ENCODE data around the gene KPNA6. TPM values are rescaled to one million over a fixed set of nuclear protein-coding genes. Genes with fewer than 3 reads are reported as not detected.
"Not testable (repeated sequence)": the region's sequence is repeated elsewhere in the genome, so short reads cannot be mapped to it uniquely, and the experiment has no call there.

Gene KPNA6
- total and polyA plus RNA-seq, 2 donors from 2014 or later = 10.6 to 66.9 TPM

DNA sequence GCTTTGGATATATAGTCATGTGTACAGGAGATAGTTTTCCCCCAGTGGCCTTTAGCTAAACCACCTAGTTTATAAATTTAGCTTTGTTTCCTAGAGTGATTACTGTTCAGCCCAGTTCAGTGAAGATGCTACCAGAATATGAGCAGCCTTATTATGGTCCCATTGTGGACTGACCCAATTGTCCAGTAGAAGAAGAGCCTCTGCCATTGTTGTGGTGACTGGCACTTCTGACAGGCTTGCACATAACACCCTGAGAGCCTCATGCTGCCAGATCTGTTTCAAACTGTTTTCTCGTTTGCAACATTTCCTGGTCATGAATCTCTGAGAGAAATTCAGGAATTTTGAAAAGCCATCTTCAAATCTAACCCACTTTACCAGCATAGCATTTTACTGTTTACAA is 20.6 kb downstream of the KPNA6 start:
- Histone ChIP-seq H3K4me3 (ENCODE audit: low read length in 3 of 3) (no peak overlapping the region), H3K27ac (ENCODE audit: low read depth in 2 of 2, low read length in 2 of 2) (no peak overlapping the region), H3K27me3 (ENCODE audit: control insufficient read depth, insufficient read depth, low read length) (no peaks in the 10 kb centered on the region), H3K4me1 (ENCODE audit: control insufficient read depth in 2 of 3, insufficient read depth in 2 of 3, low read depth in 1 of 3, low read length in 3 of 3) (peaks cover 0 to 3% (median 0%) of the 10 kb centered on the region in 3 donors), H3K9ac (ENCODE audit: low read length in 3 of 3) (no peak overlapping the region), H3K36me3 (ENCODE audit: control insufficient read depth in 2 of 3, insufficient read depth in 3 of 3, low read length in 3 of 3) (peaks cover 0 to 2% (median 2%) of the 10 kb centered on the region in 3 donors), H3K9me3 (ENCODE audit: control insufficient read depth in 2 of 3, insufficient read depth in 1 of 3, low read length in 3 of 3) (no peaks in the 10 kb centered on the region)
- DNase-seq (no peak), FAIRE-seq (no peak)
- intact Hi-C loops (cut with DNase I) = no loop called here
- TF ChIP-seq, protein P1, sequence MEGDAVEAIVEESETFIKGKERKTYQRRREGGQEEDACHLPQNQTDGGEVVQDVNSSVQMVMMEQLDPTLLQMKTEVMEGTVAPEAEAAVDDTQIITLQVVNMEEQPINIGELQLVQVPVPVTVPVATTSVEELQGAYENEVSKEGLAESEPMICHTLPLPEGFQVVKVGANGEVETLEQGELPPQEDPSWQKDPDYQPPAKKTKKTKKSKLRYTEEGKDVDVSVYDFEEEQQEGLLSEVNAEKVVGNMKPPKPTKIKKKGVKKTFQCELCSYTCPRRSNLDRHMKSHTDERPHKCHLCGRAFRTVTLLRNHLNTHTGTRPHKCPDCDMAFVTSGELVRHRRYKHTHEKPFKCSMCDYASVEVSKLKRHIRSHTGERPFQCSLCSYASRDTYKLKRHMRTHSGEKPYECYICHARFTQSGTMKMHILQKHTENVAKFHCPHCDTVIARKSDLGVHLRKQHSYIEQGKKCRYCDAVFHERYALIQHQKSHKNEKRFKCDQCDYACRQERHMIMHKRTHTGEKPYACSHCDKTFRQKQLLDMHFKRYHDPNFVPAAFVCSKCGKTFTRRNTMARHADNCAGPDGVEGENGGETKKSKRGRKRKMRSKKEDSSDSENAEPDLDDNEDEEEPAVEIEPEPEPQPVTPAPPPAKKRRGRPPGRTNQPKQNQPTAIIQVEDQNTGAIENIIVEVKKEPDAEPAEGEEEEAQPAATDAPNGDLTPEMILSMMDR (IDR thresholded peaks at IDR 0.05; ENCODE audit: borderline replicate concordance, extremely low read depth, insufficient read depth) = no peak

DNA sequence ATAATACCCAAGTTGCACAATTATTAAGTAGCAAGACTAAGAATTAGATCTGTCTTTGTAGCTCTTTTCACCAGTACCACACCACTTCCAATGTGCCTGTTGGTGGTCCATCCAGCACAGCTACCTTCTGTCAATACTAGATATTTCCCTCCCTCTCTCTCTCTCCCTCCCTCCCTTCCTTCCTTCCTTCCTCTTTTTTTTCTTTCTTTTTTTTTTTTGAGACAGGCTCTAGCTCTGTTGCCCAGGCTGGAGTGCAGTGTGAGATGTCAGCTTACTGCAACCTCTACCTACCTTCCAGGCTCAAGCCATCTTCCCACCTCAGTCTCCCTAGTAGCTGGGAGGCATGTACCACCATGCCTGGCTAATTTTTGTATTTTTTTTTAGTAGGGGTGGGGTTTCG is 21.1 kb downstream of the KPNA6 start:
- Histone ChIP-seq H3K36me3 (ENCODE audit: control insufficient read depth in 2 of 3, insufficient read depth in 3 of 3, low read length in 3 of 3) (peaks cover 0 to 2% (median 2%) of the 10 kb centered on the region in 3 donors), H3K4me1 (ENCODE audit: control insufficient read depth in 2 of 3, insufficient read depth in 2 of 3, low read depth in 1 of 3, low read length in 3 of 3) (peaks cover 0 to 3% (median 0%) of the 10 kb centered on the region in 3 donors), H3K4me3 (ENCODE audit: low read length in 3 of 3) (no peak overlapping the region), H3K9me3 (ENCODE audit: control insufficient read depth in 2 of 3, insufficient read depth in 1 of 3, low read length in 3 of 3) (no peaks in the 10 kb centered on the region), H3K27ac (ENCODE audit: low read depth in 2 of 2, low read length in 2 of 2) (no peak overlapping the region), H3K9ac (ENCODE audit: low read length in 3 of 3) (no peak overlapping the region), H3K27me3 (ENCODE audit: control insufficient read depth, insufficient read depth, low read length) (no peaks in the 10 kb centered on the region)
- FAIRE-seq (no peak), DNase-seq (no peak)
- TF ChIP-seq, protein P1 (IDR thresholded peaks at IDR 0.05; ENCODE audit: borderline replicate concordance, extremely low read depth, insufficient read depth) = no peak
- intact Hi-C loops (cut with DNase I) = no loop called here

DNA sequence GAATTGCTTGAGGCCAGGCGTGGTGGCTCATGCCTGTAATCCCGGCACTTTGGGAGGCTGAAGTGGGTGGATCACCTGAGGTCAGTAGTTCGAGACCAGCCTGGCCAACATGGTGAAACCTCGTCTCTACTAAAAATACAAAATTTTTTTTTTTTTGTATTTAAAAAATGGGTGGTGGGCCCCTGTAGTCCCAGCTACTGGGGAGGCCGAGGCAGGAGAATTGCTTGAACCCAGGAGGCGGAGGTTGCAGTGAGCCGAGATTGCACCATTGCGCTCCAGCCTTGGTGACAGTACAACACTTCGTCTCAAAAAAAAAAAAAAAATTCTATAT is 26.1 kb downstream of the KPNA6 start:
- H3K27ac ChIP-seq (ENCODE audit: low read depth in 2 of 2, low read length in 2 of 2); H3K27me3 ChIP-seq (ENCODE audit: control insufficient read depth, insufficient read depth, low read length): not testable (repeated sequence)

DNA sequence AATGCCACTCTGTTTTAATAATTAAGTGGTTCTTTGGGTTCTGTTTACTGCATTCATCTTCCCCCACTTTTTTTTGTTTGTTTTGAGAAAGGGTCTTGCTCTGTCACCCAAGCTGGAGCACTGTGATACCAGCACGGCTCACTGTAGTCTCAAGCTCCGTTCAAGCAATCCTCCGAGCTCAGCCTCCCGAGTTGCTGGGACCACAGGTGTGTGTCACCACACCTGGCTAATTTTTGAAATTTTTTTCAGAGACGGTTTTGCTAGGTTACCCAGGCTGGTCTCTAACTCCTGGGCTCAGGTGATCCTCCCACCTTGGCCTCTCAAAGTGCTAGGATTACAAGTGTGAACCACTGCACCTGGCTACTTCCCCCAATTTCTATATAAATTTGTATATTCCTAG is 29.3 kb downstream of the KPNA6 start:
- H3K4me3 ChIP-seq (ENCODE audit: low read length in 3 of 3) = no peak overlapping the region
- no peaks in the 10 kb centered on the region for H3K36me3 ChIP-seq (ENCODE audit: control insufficient read depth in 2 of 3, insufficient read depth in 3 of 3, low read length in 3 of 3)
- TF ChIP-seq, protein P1 (IDR thresholded peaks at IDR 0.05; ENCODE audit: borderline replicate concordance, extremely low read depth, insufficient read depth) = no peak
- H3K9ac ChIP-seq (ENCODE audit: low read length in 3 of 3) = no peak overlapping the region
- H3K27me3 ChIP-seq (ENCODE audit: control insufficient read depth, insufficient read depth, low read length) = no peaks in the 10 kb centered on the region
- intact Hi-C loops (cut with DNase I) = no loop called here
- FAIRE-seq = no peak
- DNase-seq = no peak
- H3K27ac ChIP-seq (ENCODE audit: low read depth in 2 of 2, low read length in 2 of 2) = no peak overlapping the region
- H3K9me3 ChIP-seq (ENCODE audit: control insufficient read depth in 2 of 3, insufficient read depth in 1 of 3, low read length in 3 of 3) = no peaks in the 10 kb centered on the region
- no peaks in the 10 kb centered on the region for H3K4me1 ChIP-seq (ENCODE audit: control insufficient read depth in 2 of 3, insufficient read depth in 2 of 3, low read depth in 1 of 3, low read length in 3 of 3)

More for the DNA sequence above, 26.1 kb downstream of the KPNA6 start:
- DNase-seq; FAIRE-seq; H3K4me3 ChIP-seq (ENCODE audit: low read length in 3 of 3); H3K4me1 ChIP-seq (ENCODE audit: control insufficient read depth in 2 of 3, insufficient read depth in 2 of 3, low read depth in 1 of 3, low read length in 3 of 3); H3K9me3 ChIP-seq (ENCODE audit: control insufficient read depth in 2 of 3, insufficient read depth in 1 of 3, low read length in 3 of 3); intact Hi-C loops (cut with DNase I); H3K36me3 ChIP-seq (ENCODE audit: control insufficient read depth in 2 of 3, insufficient read depth in 3 of 3, low read length in 3 of 3); H3K9ac ChIP-seq (ENCODE audit: low read length in 3 of 3): not testable (repeated sequence)

All from kidney (tissue), 14 donors.